ENCODE data around the gene GMPS. TPM values are rescaled to one million over a fixed set of nuclear protein-coding genes. Genes with fewer than 3 reads are reported as not detected.
A peak's percentile ranks its signal among the peaks of the same experiment; 100 is the strongest.

GMPS gene
- polyA plus RNA-seq, 3 donors = 14.3 to 43.4 (median 27.4) TPM

- Histone ChIP-seq H3K79me2 (ENCODE audit: insufficient read depth, low read length) (no peaks in the 10 kb centered on the region), H2AFZ (ENCODE audit: insufficient read depth, low read depth, low read length, poor library complexity, severe bottlenecking) (peak overlapping the region; percentile 21), H3K4me1 (ENCODE audit: control insufficient read depth in 1 of 2, insufficient read depth in 2 of 2, low read length in 2 of 2) (peaks cover 7 to 8% of the 10 kb centered on the region in 2 donors), H3K27me3 (ENCODE audit: control insufficient read depth in 2 of 2, insufficient read depth in 2 of 2, low read length in 2 of 2) (no peaks in the 10 kb centered on the region), H3K27ac (ENCODE audit: low read depth in 1 of 2, low read length in 2 of 2) (peak overlapping the region in 1 of 2 donors; percentile 62), H4K20me1 (ENCODE audit: insufficient read depth, low read length) (no peaks in the 10 kb centered on the region), H3K9ac (ENCODE audit: insufficient read depth, low read length, poor library complexity, severe bottlenecking) (no peak overlapping the region), H3K4me3 (replicated peaks in 1 of 3; ENCODE audit: low read depth in 2 of 3, low read length in 3 of 3) (no peak overlapping the region), H3K9me3 (replicated peaks in 1 of 2; ENCODE audit: control insufficient read depth in 1 of 2, insufficient read depth in 1 of 2, low read length in 2 of 2) (no peaks in the 10 kb centered on the region), H3K4me2 (replicated peaks; ENCODE audit: extremely low read depth, low read length, poor library complexity, severe bottlenecking) (no peak overlapping the region), H3K36me3 (replicated peaks in 1 of 2; ENCODE audit: control insufficient read depth in 1 of 2, insufficient read depth in 2 of 2, low read length in 2 of 2) (peaks cover 53 to 80% of the 10 kb centered on the region in 2 donors)
- TF ChIP-seq CTCF (IDR thresholded peaks at IDR 0.05) = no peak
- Mint-ChIP-seq H3K27me3 (ENCODE audit: low read depth in 3 of 3) (peaks cover 0 to 1% (median 0%) of the 10 kb centered on the region in 3 donors), H3K4me3 (no peak overlapping the region), H3K27ac (peak overlapping the region in 3 of 7 donors; percentile 10 to 51 (median 27)), H3K36me3 (peaks cover 54 to 76% of the 10 kb centered on the region in 2 donors), H3K4me1 (peaks cover 12% of the 10 kb centered on the region), H3K9me3 (peaks cover 0 to 4% (median 2%) of the 10 kb centered on the region in 7 donors)
- intact Hi-C loops (cut with micrococcal nuclease) = no loop called here
- no peak for DNase-seq
These were observed 38.2 kb downstream of the GMPS start for GRCh38 chr3:155908605-155909004.

GRCh38 chr3:155912090-155912489 lies 41.6 kb downstream of the GMPS start:
- DNase-seq = no peak
- H3K4me1 ChIP-seq (ENCODE audit: control insufficient read depth in 1 of 2, insufficient read depth in 2 of 2, low read length in 2 of 2) = peaks cover 7 to 8% of the 10 kb centered on the region in 2 donors
- H3K36me3 ChIP-seq (replicated peaks in 1 of 2; ENCODE audit: control insufficient read depth in 1 of 2, insufficient read depth in 2 of 2, low read length in 2 of 2) = peaks cover 54 to 83% of the 10 kb centered on the region in 2 donors

More at GRCh38 chr3:155912090-155912489, 41.6 kb downstream of the GMPS start:
- no peak for TF ChIP-seq CTCF (IDR thresholded peaks at IDR 0.05)
- Histone ChIP-seq H3K9me3 (replicated peaks in 1 of 2; ENCODE audit: control insufficient read depth in 1 of 2, insufficient read depth in 1 of 2, low read length in 2 of 2) (no peaks in the 10 kb centered on the region), H3K79me2 (ENCODE audit: insufficient read depth, low read length) (no peaks in the 10 kb centered on the region), H3K9ac (ENCODE audit: insufficient read depth, low read length, poor library complexity, severe bottlenecking) (no peak overlapping the region), H3K27me3 (ENCODE audit: control insufficient read depth in 2 of 2, insufficient read depth in 2 of 2, low read length in 2 of 2) (no peaks in the 10 kb centered on the region), H3K4me2 (replicated peaks; ENCODE audit: extremely low read depth, low read length, poor library complexity, severe bottlenecking) (no peak overlapping the region), H4K20me1 (ENCODE audit: insufficient read depth, low read length) (no peaks in the 10 kb centered on the region), H3K27ac (ENCODE audit: low read depth in 1 of 2, low read length in 2 of 2) (no peak overlapping the region), H2AFZ (ENCODE audit: insufficient read depth, low read depth, low read length, poor library complexity, severe bottlenecking) (no peak overlapping the region), H3K4me3 (replicated peaks in 1 of 3; ENCODE audit: low read depth in 2 of 3, low read length in 3 of 3) (no peak overlapping the region)
- Mint-ChIP-seq H3K9me3 (peaks cover 0 to 4% (median 2%) of the 10 kb centered on the region in 7 donors), H3K4me1 (peaks cover 12% of the 10 kb centered on the region), H3K36me3 (peaks cover 63 to 88% of the 10 kb centered on the region in 2 donors), H3K27me3 (ENCODE audit: low read depth in 3 of 3) (peaks cover 0 to 1% (median 0%) of the 10 kb centered on the region in 3 donors), H3K27ac (peak overlapping the region in 2 of 7 donors; percentile 9 to 10), H3K4me3 (no peak overlapping the region)
- intact Hi-C loops (cut with micrococcal nuclease) = no loop called here

Data from CD14-positive monocyte (primary cell).